ENCODE data around the gene SURF2. TPM values are rescaled to one million over a fixed set of nuclear protein-coding genes. Genes with fewer than 3 reads are reported as not detected.

Gene SURF2
- total and polyA plus RNA-seq, 2 donors (not counting 3 experiments of a cell fraction or from before 2014, with no cell fraction given), result 10.6 to 14.2 TPM

DNA sequence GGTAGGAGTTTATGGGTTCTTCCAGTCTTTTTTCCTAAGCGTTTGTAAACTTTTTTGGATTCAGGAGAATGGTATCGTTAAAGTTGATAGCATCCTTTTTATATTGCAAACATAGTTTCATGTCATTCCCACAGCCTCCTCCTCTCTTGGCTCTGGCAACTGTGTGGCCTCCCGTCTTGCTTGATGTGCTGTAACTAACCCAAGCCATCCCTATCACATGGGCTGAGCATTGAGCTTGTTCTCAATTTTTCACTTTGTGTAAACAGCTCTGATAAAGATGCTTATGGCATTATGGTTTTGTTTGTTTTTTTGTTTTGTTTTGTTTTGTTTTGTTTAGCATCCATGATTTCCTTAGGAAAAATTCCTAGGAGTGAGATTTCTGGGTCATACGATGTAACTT is 24.4 kb downstream of the SURF2 start:
- FAIRE-seq (no peak), DNase-seq (ENCODE audit: low read depth, low spot score) (no peak)
- Histone ChIP-seq H3K9me1 (replicated peaks; ENCODE audit: control insufficient read depth, extremely low read depth, insufficient read depth, low read length) (no peaks in the 10 kb centered on the region), H3K36me3 (ENCODE audit: control insufficient read depth in 2 of 2, extremely low read depth in 1 of 2, insufficient read depth in 2 of 2, low read length in 2 of 2) (no peaks in the 10 kb centered on the region), H3K79me2 (ENCODE audit: control insufficient read depth, insufficient read depth, low read length) (peaks cover under 1% of the 10 kb centered on the region), H3K4me2 (ENCODE audit: insufficient read depth, low read length) (no peak overlapping the region), H4K20me1 (replicated peaks; ENCODE audit: control insufficient read depth, extremely low read depth, insufficient read depth, low read length) (no peaks in the 10 kb centered on the region), H2AFZ (ENCODE audit: low read depth, low read length) (no peak overlapping the region), H3K4me1 (ENCODE audit: control insufficient read depth, extremely low read depth, insufficient read depth, low read length) (peaks cover 6% of the 10 kb centered on the region), H3K27me3 (ENCODE audit: control insufficient read depth in 2 of 2, insufficient read depth in 2 of 2, low read length in 2 of 2) (no peaks in the 10 kb centered on the region), H3K4me3 (replicated peaks in 1 of 3; ENCODE audit: insufficient read depth in 1 of 3, low read depth in 1 of 3, low read length in 3 of 3) (no peak overlapping the region), H3K9me3 (replicated peaks; ENCODE audit: control insufficient read depth, insufficient read depth, low read length) (no peaks in the 10 kb centered on the region), H3K9ac (replicated peaks; ENCODE audit: extremely low read depth, insufficient read depth, low read length) (no peak overlapping the region), H3K27ac (ENCODE audit: insufficient read depth, low read depth, low read length) (no peak overlapping the region)
- no peak for TF ChIP-seq MYC (IDR thresholded peaks at IDR 0.05; ENCODE audit: low read depth, low read length)
- TF ChIP-seq MAX (IDR thresholded peaks at IDR 0.05; ENCODE audit: insufficient read depth, insufficient read length), result no peak
- no peak for TF ChIP-seq GATA2 (IDR thresholded peaks at IDR 0.05; ENCODE audit: insufficient read depth, insufficient read length, low read depth, low read length)
- TF ChIP-seq JUN (IDR thresholded peaks at IDR 0.05; ENCODE audit: borderline replicate concordance, insufficient read depth, insufficient read length, low read depth), result no peak
- TF ChIP-seq, protein P1, sequence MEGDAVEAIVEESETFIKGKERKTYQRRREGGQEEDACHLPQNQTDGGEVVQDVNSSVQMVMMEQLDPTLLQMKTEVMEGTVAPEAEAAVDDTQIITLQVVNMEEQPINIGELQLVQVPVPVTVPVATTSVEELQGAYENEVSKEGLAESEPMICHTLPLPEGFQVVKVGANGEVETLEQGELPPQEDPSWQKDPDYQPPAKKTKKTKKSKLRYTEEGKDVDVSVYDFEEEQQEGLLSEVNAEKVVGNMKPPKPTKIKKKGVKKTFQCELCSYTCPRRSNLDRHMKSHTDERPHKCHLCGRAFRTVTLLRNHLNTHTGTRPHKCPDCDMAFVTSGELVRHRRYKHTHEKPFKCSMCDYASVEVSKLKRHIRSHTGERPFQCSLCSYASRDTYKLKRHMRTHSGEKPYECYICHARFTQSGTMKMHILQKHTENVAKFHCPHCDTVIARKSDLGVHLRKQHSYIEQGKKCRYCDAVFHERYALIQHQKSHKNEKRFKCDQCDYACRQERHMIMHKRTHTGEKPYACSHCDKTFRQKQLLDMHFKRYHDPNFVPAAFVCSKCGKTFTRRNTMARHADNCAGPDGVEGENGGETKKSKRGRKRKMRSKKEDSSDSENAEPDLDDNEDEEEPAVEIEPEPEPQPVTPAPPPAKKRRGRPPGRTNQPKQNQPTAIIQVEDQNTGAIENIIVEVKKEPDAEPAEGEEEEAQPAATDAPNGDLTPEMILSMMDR (IDR thresholded peaks at IDR 0.05; ENCODE audit: extremely low read depth in 1 of 2, insufficient read depth in 1 of 2, low read depth in 1 of 2, low read length in 2 of 2), result no peak
- no peak for TF ChIP-seq POLR2A (IDR thresholded peaks at IDR 0.05; ENCODE audit: low read depth, low read length)
- TF ChIP-seq FOS (IDR thresholded peaks at IDR 0.05; ENCODE audit: borderline replicate concordance, insufficient read depth, low read length), result no peak
- TF ChIP-seq POLR2AphosphoS5 (IDR thresholded peaks at IDR 0.05; ENCODE audit: insufficient read depth, low read depth, low read length), result no peak
- no peak for TF ChIP-seq EZH2 (IDR thresholded peaks at IDR 0.05; ENCODE audit: borderline replicate concordance, low read depth, low read length, severe bottlenecking)
- POLR2A ChIA-PET, result no interaction called here
- CTCF ChIA-PET, result interaction anchor here (1.0 kb wide), 2 partner anchors 51 to 98 kb away, joined by 3 read pairs; partner anchors contain the start of gene SLC2A6
- dilution Hi-C loops (cut with MboI; ENCODE audit: extremely low pct_ligation_motif_present, low sequenced_read_pairs) (no loop called here), intact Hi-C loops (cut with micrococcal nuclease) (no loop called here)
- BruUV-seq (replicated peaks), result no TSS peak
